HL-60 (cell line): ENCODE data around the gene MLF2.

Source experiments
- CTCF ChIP-seq: IDR thresholded peaks from one replicate; pipeline ENCODE4 v1.5.1; 2011; ENCODE audit warnings: low read length, control low read depth, inconsistent platforms; ENCODE audit not compliant: insufficient read depth
- GABPA ChIP-seq: IDR thresholded peaks from 2 replicates; pipeline ENCODE4 v1.6.1; 2012; ENCODE audit warnings: low read depth
- POLR2AphosphoS5 ChIP-seq: IDR thresholded peaks from 2 replicates; pipeline ENCODE4 v1.6.1; 2012; ENCODE audit warnings: low read depth
- REST ChIP-seq: IDR thresholded peaks from 2 replicates; pipeline ENCODE4 v1.6.1; 2012; ENCODE audit warnings: low read depth; ENCODE audit not compliant: insufficient replicate concordance
- SPI1 ChIP-seq: IDR thresholded peaks from 2 replicates; pipeline ENCODE4 v1.6.1; 2012; ENCODE audit warnings: low read depth, mild to moderate bottlenecking, borderline replicate concordance

- TF ChIP-seq CTCF (no peak), POLR2AphosphoS5 (no peak), GABPA (no peak), REST (no peak), SPI1 (no peak)
These were observed 27.6 kb upstream of the MLF2 start for GRCh38 chr12:6780573-6780972.
